Astrocyte of the hippocampus (primary cell): Measurements from ENCODE around the gene DGLUCY.
"Not testable (repeated sequence)": the region's sequence is repeated elsewhere in the genome, so short reads cannot be mapped to it uniquely, and the experiment has no call there.

ENCODE experiments used
- DNase-seq: peaks from one replicate; pipeline ENCODE4 v3.0.0; 2011; ENCODE audit warnings: low read depth, low spot score

DGLUCY gene

GRCh38 chr14:91167380-91167770, 53.5 kb downstream of the DGLUCY start:
- DNase-seq = no peak

GRCh38 chr14:91169951-91170350, 56.1 kb downstream of the DGLUCY start:
- DNase-seq = no peak

GRCh38 chr14:91170504-91171121, 56.7 kb downstream of the DGLUCY start:
- peak; percentile 75 for DNase-seq

GRCh38 chr14:91171291-91171690, 57.4 kb downstream of the DGLUCY start:
- no peak for DNase-seq

GRCh38 chr14:91173221-91173670, 59.4 kb downstream of the DGLUCY start:
- DNase-seq = peak; percentile 92

- DNase-seq = no peak
Observed at GRCh38 chr14:91173904-91174303, 60.0 kb downstream of the DGLUCY start.

GRCh38 chr14:91175291-91176201, 61.7 kb downstream of the DGLUCY start:
- DNase-seq = no peak

- peak; percentile 84 for DNase-seq
Observed at GRCh38 chr14:91177073-91178034, 63.5 kb downstream of the DGLUCY start.

- no peak for DNase-seq
Observed at GRCh38 chr14:91180611-91181010, 66.7 kb downstream of the DGLUCY start.

- not testable (repeated sequence) for DNase-seq
Observed at GRCh38 chr14:91182753-91183152, 68.9 kb downstream of the DGLUCY start.

- no peak for DNase-seq
Observed at GRCh38 chr14:91184559-91184958, 70.7 kb downstream of the DGLUCY start.

- no peak for DNase-seq
Observed at GRCh38 chr14:91185721-91186120, 71.8 kb downstream of the DGLUCY start.

GRCh38 chr14:91186515-91187066, 72.7 kb downstream of the DGLUCY start:
- no peak for DNase-seq

GRCh38 chr14:91187271-91187670, 73.4 kb downstream of the DGLUCY start:
- no peak for DNase-seq

- DNase-seq = no peak
Observed at GRCh38 chr14:91190853-91191252, 77.0 kb downstream of the DGLUCY start.

- no peak for DNase-seq
Observed at GRCh38 chr14:91193069-91193468, 79.2 kb downstream of the DGLUCY start.

- no peak for DNase-seq
Observed at GRCh38 chr14:91195881-91196280, 82.0 kb downstream of the DGLUCY start.

- no peak for DNase-seq
Observed at GRCh38 chr14:91197631-91198030, 83.8 kb downstream of the DGLUCY start.

- not testable (repeated sequence) for DNase-seq
Observed at GRCh38 chr14:91200802-91201201, 86.9 kb downstream of the DGLUCY start.

- DNase-seq = peak; percentile 24
Observed at GRCh38 chr14:91202234-91202974, 88.5 kb downstream of the DGLUCY start.

GRCh38 chr14:91204657-91205056, 90.8 kb downstream of the DGLUCY start:
- DNase-seq = no peak
